NCI-H146 treated with DMSO at 0.1 percent for 48 hours (cell line): Measurements from ENCODE around the gene UBAC2.
"Not testable (repeated sequence)": the region's sequence is repeated elsewhere in the genome, so short reads cannot be mapped to it uniquely, and the experiment has no call there.

ENCODE experiments used
- DNase-seq: peaks from one replicate; lab custom pipeline; 2025; ENCODE audit not compliant: unreplicated experiment; lab: John Stamatoyannopoulos, UW

Gene UBAC2

DNA sequence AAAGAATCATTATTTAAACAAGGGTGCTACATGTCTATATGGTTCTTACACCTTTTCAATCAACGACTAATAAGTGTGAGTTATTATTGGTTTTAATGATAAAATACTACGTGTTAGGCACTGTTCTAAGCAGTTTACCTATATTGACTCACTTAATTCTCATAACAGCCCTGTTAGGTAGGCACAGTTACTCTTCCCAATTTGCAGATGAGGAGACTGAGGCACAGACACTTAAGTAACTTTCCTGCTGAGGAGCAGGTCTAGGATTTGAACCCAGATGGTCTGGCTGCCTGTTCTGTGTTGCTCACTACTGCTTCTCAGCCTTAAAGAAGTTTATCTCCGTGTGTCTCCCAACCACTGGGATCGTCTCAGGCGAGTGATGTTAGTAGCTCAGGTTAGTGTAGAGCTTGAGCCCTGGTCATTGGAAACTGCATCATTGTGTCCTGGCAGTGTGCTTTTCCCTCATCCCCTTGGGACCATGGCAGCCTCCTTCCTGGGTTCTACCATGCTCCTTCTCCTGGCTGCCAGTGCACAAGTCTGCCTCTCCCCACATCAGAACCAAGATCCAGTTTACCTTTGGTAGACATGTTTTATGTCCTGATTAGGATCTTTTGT is 10.9 kb downstream of the UBAC2 start:
- DNase-seq, result no peak

DNA sequence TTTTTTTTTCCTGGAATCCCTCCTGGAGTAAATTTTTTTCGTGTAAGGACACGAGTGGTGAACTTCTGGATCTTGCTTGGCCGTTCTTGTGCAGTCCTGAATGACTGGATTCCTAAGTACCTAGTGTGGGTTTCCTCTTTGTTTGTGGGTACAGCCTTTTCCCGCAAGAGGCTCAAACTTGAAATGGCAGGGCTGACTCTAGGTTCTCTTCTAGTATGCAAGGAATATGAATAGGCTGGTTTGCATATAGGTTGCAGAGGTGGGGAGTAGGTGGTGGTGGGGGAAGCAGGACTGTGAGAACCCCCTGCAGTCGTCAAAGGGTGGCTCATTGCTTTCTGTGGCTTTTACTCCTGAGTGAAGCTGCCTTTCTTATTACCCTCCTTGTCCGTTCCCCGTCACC is 13.6 kb downstream of the UBAC2 start:
- no peak for DNase-seq

DNA sequence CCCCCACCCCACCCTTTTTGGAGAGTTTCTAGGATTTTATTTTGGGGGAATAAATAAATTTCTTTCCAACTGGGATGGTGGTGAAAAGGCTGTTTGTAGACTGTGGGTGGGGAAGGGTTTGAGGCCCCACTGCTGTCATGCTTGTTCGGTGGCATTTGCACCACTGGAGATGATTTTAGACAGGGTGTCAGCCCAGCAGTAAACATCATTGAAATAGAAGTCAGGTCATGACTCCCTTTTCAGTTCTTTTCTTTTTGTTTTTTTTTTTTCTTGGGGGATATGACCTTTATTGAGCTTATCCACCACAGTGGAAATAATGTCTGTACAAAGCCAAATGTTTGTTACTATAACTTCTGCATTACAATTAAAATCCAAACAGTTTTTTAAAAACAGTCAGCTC is 14.1 kb downstream of the UBAC2 start:
- no peak for DNase-seq

DNA sequence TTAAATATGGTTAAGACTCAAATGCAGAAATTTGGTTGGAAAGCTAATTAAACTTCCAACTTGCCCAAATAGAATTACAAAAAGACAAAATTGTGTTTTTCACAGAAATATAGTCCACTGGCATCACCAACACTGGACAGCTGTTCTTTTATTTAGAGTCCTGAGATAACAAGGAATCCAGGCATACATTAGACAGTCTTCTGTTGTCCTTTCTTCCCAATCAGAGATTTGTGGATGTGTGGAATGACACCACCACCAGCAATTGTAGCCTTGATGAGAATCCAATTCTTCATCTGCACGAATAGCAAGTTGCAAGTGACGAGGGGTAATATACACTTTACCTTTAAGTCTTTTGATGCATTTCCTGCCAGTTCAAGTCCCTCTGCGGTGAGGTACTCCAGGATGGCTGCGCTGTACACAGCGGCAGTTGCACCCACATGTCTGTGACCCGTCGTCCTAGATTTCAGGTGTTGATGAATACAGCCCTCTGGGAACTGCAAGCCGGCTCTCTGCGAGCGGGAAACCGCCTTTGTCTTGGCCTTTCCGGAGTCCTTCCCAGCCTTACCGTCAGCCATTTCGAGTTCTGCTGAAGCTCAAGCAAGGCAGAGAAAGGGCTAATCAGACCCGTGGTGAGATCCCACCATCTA is 14.7 kb downstream of the UBAC2 start:
- DNase-seq, result no peak

DNA sequence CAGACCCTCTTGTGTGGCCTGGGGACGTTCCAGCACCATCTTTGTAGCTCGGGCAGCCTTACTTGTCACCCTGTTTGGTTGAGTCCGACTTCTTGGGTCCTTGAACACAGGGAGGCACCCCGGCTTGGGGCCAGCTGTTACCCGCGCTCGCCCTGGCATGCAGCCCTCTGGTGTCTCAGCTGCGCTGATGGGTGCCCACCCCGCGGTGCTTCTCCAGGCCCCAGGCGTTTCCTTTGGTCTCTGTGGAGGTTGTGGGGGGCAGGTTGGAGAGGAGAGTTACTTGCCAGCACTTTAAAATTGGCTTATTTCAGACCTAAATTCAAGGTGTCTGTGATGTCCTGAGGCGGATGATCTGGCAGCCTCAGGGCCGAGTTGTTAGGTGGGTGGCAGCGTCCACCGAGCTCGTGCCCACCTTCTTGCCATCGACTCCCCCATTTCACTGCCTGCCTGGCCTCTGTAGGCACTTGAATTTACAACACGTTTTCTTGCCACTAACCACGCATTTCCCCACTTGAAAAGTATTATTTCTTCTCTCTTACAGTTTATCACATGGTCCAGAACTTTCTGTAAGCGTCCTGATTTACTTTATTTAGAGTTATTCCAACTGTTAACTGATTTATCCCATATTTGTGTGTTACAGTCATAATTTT is 16.9 kb downstream of the UBAC2 start:
- DNase-seq, result no peak

DNA sequence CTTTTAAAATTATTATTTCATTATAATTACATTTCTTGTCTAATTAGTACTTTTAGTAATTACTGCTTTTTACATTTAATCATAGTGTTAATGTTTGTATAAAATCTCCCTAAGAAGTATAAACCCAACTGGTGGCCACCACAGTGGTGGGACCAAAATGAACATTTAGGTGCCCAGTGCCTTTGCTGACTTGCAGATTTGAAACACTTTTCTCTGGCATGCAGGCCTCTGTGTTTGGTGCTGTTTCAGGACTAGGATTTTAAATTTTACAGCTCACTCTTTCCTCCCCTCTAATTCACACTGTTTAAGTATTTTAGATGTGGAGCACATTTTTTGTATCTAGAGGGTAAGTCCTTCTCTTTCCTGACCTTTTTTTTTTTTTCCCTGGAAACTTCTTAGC is 17.5 kb downstream of the UBAC2 start:
- no peak for DNase-seq

DNA sequence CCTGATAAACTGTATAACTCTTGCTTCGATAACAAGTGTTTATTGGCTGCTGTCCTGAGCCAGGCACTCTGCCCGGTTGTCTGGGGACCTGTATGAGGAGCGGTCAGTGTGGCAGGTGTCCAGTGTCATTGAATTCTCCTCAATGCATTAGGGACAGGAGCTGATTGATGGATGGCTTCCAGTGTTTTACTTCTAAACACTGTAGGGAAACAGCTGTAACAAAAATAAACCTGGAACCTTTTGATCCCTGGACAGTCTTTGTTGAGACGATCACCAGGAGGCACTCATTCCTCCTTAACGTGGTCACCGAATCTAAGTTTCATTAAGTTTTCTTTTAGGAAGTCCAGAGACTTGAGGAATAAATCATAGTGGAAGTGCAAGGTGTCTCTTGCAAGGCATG is 17.9 kb downstream of the UBAC2 start:
- peak; percentile 9 for DNase-seq

DNA sequence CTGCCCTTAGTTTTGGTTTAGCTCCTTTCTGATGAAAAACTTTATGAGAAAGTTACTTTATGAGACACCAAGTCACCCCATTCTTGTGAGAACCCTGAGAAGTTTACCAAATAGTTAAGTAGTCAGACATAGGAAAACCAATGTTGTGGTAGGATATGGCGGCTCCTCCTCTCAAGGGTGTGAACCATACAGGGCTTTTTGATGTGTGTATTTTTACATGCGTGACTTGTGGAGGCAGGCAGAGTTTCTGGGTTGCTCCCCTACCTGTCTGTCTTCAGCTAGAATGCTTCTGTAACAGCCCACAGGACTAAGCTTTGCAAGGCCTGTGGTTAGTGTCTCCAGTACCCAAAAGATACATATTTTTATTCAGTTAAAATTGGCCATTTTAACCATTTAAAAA is 18.3 kb downstream of the UBAC2 start:
- DNase-seq, result no peak

DNA sequence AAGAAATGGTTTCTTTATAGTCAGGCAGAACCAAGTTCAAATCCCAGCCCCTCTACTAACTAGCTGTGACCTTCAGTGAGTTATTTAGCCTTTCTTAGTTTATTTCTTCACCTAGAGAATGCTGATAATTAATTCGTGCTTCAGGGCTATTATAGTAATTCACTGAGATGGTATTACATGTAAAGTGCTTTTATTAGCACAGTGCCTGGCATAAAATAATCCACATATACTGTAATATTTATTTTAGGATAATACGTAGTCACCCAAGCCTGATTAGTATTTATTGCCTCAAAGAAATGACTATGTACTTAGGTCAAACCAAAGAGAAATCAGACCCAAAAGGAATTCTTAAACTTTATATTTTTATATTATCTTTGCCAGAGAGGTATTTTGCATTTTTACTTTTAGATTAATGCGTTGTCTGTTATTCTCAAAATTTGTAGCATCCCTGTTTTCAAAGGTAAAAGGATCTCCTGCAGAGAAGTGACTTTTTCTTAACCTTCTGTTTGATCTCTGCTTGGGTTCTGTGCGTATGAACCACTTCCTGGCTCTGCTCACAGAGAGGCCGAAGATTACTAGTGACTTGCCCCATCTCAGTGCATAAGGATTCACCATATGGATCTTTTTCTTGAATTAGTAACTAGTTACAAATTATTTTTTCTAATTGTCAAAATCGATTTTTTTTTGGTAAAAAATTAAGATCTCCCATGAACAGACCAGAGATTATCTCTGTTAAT is 19.7 kb downstream of the UBAC2 start:
- no peak for DNase-seq

DNA sequence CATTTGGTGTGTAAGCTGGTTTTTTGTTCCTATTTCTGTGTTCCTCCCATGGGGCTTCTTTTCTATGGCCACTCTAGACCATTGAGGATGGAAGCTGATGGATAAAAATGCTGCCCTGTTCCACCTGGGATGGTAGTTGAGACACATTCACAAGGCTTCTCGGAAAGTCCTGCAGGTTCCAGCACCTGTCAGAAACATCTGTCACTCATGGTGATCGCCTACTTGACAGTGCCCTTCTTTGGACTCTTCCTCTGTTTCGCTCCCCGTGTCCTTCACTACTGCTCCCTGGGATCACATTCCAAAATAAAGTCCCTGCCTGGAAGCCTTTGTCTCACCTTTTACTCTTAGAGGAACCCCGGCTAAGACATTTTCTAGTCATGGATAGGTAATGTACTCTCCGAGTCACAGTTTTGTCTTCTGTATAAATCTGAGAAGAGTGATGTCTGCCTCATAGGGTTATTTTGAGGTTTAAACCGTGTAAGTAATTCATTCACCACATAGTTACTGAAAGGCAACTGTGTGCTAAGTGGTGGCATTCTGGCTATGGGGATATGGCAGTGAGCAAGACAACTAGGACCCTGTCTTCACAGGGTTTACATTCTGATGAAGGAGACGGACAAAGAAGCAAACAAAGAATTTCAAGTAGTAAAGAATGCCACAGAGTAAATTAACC is 21.0 kb downstream of the UBAC2 start:
- no peak for DNase-seq

DNA sequence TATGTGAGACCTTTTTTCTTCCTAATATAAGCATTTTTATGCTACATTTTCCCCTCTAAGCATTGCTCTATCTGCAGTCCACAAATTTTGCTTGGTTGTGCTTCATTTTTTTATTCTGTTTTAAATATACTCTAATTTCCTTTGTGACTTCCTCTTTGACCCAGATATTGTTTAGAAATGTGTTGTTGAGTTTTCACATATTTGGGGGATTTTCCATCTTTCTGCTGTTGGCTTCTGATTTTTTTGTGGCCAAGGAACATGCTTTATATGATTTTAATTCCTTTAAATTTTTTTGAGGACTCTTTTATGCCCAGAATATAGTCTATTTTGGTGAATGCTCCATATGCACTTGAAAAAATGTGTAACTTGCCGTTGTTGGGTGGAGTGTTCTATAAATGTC is 22.9 kb downstream of the UBAC2 start:
- no peak for DNase-seq

DNA sequence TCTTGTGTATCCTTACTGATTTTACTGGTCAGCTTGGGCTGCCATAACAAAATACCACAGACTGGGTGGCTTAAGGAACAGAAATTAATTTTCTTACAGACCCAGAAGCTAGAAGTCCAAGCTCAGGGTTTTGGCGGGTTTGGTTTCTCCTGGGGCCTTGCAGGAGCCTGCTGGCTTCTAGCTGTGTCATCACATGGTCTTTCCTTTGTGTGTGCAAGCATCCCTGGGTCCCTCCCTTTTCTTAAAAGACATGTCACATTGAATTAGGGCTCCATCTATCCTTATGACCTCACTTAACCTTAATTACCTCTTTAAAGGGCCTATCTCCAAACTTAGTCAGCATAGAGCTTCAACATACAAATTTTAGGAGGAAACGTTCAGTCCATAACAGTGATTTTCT is 23.4 kb downstream of the UBAC2 start:
- no peak for DNase-seq

DNA sequence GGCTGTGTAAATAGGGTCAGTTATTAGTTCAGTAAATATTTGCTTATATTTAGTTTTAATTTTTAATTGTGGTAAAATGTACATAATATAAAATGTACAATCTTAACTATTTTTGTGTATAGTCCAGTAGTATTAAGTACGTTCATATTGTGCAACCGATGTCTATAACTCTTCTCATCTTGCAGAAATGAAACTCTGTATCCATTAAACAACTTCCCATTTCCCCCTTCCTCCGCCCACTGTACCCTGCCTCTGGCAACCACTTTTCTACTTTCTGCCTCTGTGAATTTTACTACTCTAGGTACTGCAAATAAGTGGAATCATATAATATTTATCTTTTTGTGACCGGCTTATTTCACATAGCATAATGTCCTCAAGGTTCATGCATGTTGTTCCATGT is 24.4 kb downstream of the UBAC2 start:
- no peak for DNase-seq

DNA sequence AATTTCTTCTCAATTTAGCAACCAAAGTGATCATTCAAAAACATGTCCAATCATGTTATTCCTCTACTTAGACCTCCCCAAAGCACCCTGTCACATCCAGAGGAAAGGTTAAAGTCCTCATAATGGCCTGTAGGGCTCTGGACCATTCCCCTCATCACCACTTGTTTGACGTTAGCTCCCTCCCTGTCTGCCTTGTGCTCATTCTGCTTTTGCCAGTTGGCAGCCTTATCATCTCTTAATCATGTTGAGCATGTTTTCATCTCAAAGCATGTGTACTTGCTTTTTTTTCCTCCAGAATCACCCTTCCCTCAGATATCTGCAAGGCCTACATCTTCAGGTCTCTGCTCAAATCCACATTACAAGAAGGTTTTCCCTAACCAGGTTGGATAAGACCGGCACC is 25.9 kb downstream of the UBAC2 start:
- DNase-seq, result no peak

DNA sequence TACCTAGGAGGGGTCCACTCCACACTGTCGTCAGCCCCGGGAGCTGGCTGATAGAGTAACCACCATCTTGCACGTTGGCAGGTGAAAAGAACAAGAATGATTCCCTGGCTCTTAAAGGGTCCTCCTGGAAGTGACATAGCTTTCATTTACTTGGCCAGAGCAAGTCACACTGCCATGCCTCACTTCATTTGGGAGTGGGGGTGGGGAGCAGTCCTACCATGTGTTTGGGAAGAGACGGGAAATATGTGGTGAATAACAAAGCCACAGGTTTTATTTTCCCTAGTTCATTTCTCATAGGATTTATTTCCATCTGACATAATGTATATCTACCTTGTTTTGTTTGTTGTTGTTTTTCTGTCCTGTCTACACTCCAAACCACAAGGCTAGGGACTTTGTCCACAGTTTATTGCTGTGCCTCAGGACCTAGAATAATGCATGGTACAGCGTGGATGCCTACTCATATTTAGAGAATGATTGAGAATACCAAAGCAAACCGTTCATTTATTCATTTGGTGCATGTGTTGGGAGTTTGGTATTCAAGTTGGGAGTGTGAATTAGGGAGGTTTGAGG is 26.8 kb downstream of the UBAC2 start:
- DNase-seq, result no peak

DNA sequence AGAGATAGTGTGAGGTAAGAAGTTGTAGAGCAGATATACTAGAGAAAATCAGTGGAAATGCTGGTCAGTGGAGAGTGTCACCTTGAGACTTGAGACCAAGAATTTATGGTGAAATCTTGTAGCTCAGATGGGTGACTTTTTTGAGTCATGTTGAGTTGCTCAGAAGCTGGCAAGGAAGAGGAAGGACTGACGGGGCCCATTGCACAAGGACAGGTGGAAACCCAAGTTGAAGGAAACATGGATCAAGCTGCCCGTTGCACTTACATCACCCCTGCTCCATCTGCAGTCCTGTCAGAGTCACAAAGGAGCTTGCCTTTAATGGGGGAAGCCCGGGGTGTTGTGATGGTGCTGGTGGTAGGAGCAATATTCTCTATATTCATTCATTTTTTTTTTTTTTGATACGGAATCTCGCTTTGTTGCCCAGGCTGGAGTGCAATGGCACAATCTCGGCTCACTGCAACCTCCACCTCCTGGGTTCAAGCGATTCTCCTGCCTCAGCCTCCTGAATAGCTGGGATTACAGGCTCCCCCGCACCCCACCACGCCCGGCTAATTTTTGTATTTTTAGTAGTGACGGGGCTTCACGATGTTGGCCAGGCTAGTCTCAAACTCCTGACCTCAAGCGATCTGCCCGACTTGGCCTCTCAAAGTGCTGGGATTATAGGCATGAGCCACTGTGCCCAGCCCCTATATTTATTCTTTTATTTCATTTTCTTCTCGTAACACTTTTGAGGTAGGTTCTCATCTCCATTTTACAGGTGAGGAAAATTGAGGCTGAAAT is 27.4 kb downstream of the UBAC2 start:
- DNase-seq, result no peak

DNA sequence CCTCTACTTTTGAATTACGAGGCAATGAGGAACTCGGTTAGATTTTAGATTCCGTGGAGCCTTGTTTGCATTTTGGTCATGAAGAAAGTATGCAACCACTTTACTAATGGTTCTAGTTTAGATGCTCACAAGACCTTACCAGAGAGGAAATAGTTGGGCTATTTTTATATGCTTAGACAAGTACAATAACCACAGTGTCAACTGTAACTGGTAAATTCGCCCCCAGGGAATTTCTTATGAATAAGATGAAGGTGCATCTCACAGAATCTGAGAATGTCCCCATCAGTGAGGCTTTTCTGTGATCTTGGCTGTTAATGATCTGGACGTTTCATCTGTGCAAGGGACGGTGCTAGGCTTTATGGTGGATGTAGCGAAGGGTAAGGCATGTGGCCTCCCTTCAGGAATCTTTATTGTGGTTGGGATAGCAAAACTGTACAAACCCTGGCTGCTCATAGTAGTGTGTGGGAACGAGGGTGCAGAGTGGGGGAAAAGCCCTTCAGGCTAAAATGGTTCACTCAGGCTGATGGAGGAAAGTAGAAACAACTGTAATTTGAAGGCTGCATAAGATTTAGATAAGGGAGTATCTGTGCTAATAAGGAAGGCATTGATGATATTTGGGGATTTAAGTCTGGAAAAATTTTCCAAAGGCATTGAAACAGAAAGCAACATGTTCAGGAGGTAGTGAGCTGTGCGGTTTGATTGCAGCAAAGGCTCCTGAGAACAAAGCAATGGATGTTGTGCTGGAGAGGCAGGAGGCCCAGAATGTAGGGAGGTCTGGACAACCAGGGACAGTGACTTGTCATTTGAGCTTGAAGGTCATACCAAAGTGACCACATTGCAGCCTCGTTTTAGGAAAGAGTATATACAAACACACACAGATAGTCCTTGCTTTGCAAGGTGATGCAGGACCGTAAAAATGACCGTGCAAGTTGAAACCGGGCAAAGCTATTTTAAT is 28.4 kb downstream of the UBAC2 start:
- no peak for DNase-seq

DNA sequence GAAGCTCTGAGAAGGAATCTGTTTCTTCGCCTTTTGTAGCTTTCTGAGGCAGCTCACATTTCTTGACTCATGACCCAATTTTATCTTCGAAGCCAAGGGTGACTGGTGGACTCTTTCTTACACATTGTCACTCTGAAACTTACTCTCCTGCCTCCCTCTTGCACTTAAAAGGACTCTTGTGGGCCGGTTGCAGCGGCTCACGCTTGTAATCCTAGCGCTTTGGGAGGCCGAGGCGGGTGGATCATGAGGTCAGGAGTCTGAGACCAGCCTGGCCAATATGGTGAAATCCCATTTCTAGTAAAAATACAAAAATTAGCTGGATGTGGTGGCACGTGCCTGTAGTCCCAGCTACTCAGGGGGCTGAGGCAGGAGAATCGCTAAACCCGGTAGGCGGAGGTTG is 29.9 kb downstream of the UBAC2 start:
- DNase-seq, result not testable (repeated sequence)

DNA sequence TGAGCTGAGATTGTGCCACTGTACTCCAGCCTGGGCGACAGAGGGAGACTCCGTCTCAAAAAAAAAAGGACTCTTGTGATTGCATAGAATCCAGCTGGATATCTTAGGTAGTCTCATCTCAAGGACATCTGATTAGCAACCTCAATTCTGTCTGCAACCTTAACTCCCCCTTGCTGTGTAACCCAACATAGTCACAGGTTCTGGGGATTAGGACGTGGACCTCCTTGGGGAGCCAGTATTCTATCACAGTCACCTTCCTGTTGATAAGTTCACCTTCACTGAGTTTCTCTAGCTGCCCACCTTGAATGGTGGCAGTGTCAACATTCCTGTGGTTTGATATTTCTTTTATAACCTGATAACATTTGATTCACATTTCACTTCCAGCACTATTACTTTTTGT is 30.3 kb downstream of the UBAC2 start:
- DNase-seq, result no peak
